OCI-LY3 (cell line): Measurements from ENCODE around the gene FBXO48.

Experiments used
- H2AFZ ChIP-seq: fragments of 200-600, 300-600 bp; shearing (Covaris generic); 2 replicates; pipeline ENCODE4 v1.6.0; 2014; ENCODE audit warnings: antibody characterized with exemption, low read depth, low read length
- H3K27ac ChIP-seq: fragments of 200-600, 300-600 bp; sonication (generic); 2 replicates; pipeline ENCODE4 v1.5.1; 2014; ENCODE audit warnings: mild to moderate bottlenecking, low read length, moderate library complexity, mixed read lengths
- H3K27me3 ChIP-seq: fragments of 200-600, 300-600 bp; sonication (generic); 2 replicates; pipeline ENCODE4 v1.6.1; 2014; ENCODE audit warnings: low read depth, low read length, mixed read lengths
- H3K36me3 ChIP-seq: fragments of 200-600, 300-600 bp; sonication (generic); replicated peaks from 2 replicates; pipeline ENCODE3; 2014; ENCODE audit warnings: low read depth, low read length, mixed read lengths
- H3K4me1 ChIP-seq: fragments of 300-600, 200-600 bp; sonication (generic); 2 replicates; pipeline ENCODE4 v1.6.1; 2014; ENCODE audit warnings: low read length, mixed read lengths
- H3K4me2 ChIP-seq: fragments of 200-600, 300-600 bp; sonication (generic); 2 replicates; pipeline ENCODE4 v1.6.1; 2014; ENCODE audit warnings: low read length, mixed read lengths
- H3K4me3 ChIP-seq: fragments of 300-600, 200-600 bp; sonication (generic); 2 replicates; pipeline ENCODE4 v1.5.1; 2014; ENCODE audit warnings: antibody characterized with exemption, mild to moderate bottlenecking, low read length, moderate library complexity
- H3K79me2 ChIP-seq: fragments of 300-600, 200-600 bp; shearing (Covaris generic); 2 replicates; pipeline ENCODE4 v1.6.1; 2014; ENCODE audit warnings: mild to moderate bottlenecking, low read length, mixed read lengths
- H3K9ac ChIP-seq: fragments of 300-600, 200-600 bp; shearing (Covaris generic); 2 replicates; pipeline ENCODE4 v1.6.0; 2014; ENCODE audit warnings: mild to moderate bottlenecking, low read length, moderate library complexity
- H3K9me3 ChIP-seq: fragments of 200-600, 300-600 bp; shearing (Covaris generic); 2 replicates; pipeline ENCODE4 v1.6.1; 2014; ENCODE audit warnings: low read length, mixed read lengths; ENCODE audit not compliant: insufficient read depth
- H4K20me1 ChIP-seq: fragments of 200-600, 300-600 bp; sonication (generic); 2 replicates; pipeline ENCODE4 v1.6.1; 2016; ENCODE audit warnings: low read length, mixed read lengths; ENCODE audit not compliant: insufficient read depth
- EZH2phosphoT487 ChIP-seq: fragments of 200-600 bp; shearing (Covaris generic); IDR thresholded peaks from 2 replicates; pipeline ENCODE4 v1.6.1; 2018; ENCODE audit warnings: antibody characterized with exemption, mixed run types, low read depth
- TF ChIP-seq, protein P1 (sequence below): fragments of 200-600, 300-600 bp; sonication (generic); IDR thresholded peaks from 2 replicates; pipeline ENCODE4 v1.5.1; 2014; ENCODE audit warnings: antibody characterized with exemption, low read length, low read depth

The FBXO48 gene

DNA sequence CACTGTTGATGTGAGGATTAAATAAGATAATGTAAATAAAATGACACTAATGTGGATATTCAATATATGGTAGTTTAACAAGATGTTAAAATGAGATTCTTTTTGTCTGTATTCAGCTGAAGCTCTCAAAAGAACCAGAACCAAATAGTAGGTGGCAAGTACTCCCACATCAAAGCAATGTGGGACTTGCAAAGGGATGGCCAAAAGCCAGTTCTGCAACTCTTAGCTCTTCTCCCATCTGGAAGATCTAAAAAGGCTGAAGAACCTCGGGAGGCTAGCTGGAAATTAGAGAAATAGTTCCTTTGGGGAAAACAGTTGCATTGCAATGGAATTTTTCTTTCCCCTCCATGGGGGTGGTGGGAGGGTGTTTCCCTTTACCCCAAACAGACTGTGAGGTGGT lies 48.7 kb downstream of the FBXO48 start:
- peaks cover 22% of the 10 kb centered on the region for H3K4me1 ChIP-seq
- no peak overlapping the region for H3K27ac ChIP-seq
- H3K36me3 ChIP-seq, result no peaks in the 10 kb centered on the region
- no peaks in the 10 kb centered on the region for H3K9me3 ChIP-seq
- no peaks in the 10 kb centered on the region for H4K20me1 ChIP-seq
- H3K4me2 ChIP-seq, result no peak overlapping the region
- H3K4me3 ChIP-seq, result no peak overlapping the region
- no peaks in the 10 kb centered on the region for H3K27me3 ChIP-seq
- TF ChIP-seq EZH2phosphoT487, result no peak
- TF ChIP-seq, protein P1, sequence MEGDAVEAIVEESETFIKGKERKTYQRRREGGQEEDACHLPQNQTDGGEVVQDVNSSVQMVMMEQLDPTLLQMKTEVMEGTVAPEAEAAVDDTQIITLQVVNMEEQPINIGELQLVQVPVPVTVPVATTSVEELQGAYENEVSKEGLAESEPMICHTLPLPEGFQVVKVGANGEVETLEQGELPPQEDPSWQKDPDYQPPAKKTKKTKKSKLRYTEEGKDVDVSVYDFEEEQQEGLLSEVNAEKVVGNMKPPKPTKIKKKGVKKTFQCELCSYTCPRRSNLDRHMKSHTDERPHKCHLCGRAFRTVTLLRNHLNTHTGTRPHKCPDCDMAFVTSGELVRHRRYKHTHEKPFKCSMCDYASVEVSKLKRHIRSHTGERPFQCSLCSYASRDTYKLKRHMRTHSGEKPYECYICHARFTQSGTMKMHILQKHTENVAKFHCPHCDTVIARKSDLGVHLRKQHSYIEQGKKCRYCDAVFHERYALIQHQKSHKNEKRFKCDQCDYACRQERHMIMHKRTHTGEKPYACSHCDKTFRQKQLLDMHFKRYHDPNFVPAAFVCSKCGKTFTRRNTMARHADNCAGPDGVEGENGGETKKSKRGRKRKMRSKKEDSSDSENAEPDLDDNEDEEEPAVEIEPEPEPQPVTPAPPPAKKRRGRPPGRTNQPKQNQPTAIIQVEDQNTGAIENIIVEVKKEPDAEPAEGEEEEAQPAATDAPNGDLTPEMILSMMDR, result no peak
- no peaks in the 10 kb centered on the region for H3K79me2 ChIP-seq
- no peak overlapping the region for H3K9ac ChIP-seq
- no peak overlapping the region for H2AFZ ChIP-seq

DNA sequence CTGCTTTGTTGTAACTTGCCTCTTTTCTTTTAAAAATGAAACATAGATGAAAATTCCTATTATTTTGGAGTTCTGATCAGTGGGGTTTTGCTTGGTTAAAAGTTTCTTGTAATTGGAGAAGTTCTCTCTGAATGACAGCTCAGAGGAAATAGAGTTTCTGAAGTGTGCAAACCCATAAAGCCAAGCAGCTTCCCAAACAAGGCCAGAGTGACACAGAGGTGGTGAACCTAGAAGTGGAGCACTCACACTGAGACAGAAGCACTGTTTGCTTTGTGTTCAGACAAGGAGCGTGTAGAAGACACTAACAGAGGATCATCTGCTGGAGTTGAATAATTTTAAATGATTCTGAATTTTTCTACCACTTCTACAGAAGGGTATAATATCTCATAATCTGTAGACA lies 49.2 kb downstream of the FBXO48 start:
- no peak for TF ChIP-seq EZH2phosphoT487
- TF ChIP-seq, protein P1, result no peak
- no peaks in the 10 kb centered on the region for H4K20me1 ChIP-seq
- no peak overlapping the region for H3K27ac ChIP-seq
- no peaks in the 10 kb centered on the region for H3K79me2 ChIP-seq
- H2AFZ ChIP-seq, result no peak overlapping the region
- no peaks in the 10 kb centered on the region for H3K36me3 ChIP-seq
- no peak overlapping the region for H3K9ac ChIP-seq
- no peak overlapping the region for H3K4me3 ChIP-seq
- peaks cover 18% of the 10 kb centered on the region for H3K4me1 ChIP-seq
- H3K27me3 ChIP-seq, result no peaks in the 10 kb centered on the region
- H3K4me2 ChIP-seq, result 0 out of 2 replicates have a peak overlapping the region, but pooled peaks have one; percentile 1
- no peaks in the 10 kb centered on the region for H3K9me3 ChIP-seq

DNA sequence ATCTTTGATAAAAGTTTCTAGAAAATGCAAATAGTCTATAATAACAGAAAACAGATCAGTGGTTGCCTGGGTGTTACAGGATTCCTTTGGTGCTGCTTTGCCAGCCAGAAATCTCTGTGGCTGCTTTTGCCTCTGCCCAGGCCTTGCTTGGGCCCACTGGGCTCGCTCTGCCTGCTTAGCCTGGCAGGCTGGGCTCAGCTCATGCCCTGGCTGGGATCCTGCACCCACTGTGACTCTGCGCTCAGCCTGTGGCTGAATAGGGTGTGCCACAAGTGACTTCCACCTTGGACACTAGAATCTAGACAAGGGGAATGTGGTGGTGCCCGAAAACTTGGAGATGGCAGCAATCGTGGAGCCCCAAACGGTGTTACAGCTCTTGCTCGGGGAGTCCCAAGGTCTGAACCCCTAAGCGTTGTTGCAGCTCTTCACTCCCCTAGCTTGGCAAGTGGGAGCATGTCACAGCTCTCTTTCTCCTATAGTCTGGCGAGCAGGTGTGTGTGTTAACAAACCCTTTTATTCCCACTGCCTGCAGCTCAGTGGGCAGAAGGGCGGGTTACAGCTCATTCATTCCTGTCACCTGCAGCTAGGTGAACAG lies 50.9 kb downstream of the FBXO48 start:
- Histone ChIP-seq H3K27ac (no peak overlapping the region), H3K36me3 (no peaks in the 10 kb centered on the region), H4K20me1 (no peaks in the 10 kb centered on the region), H3K4me2 (no peak overlapping the region), H3K9me3 (no peaks in the 10 kb centered on the region), H3K4me1 (peaks cover 32% of the 10 kb centered on the region), H3K9ac (no peak overlapping the region), H3K79me2 (no peaks in the 10 kb centered on the region), H3K27me3 (no peaks in the 10 kb centered on the region), H3K4me3 (no peak overlapping the region), H2AFZ (no peak overlapping the region)
- no peak for TF ChIP-seq EZH2phosphoT487
- TF ChIP-seq, protein P1, result no peak

DNA sequence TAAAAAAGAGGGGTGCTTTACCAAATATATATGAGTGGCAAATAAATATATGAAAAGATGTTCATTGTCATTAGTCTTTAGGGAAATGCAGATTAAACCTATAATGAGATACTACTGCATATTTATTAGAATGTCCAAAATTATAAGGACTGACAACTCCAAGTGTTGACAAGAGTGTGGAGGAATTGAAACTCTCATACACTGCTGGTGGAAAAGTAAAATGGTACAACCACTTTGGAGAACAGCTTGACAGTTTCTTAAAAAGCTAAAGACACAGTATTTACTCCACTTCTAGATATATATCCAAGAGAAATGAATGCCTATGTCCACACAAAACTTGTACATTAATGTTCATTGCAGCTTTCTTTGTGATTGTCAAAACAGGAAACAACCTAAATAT lies 51.6 kb downstream of the FBXO48 start:
- H3K4me3 ChIP-seq, result no peak overlapping the region
- H3K4me2 ChIP-seq, result no peak overlapping the region
- H3K27me3 ChIP-seq, result no peaks in the 10 kb centered on the region
- no peak overlapping the region for H2AFZ ChIP-seq
- TF ChIP-seq, protein P1, result no peak
- H3K4me1 ChIP-seq, result peaks cover 33% of the 10 kb centered on the region
- no peaks in the 10 kb centered on the region for H4K20me1 ChIP-seq
- H3K36me3 ChIP-seq, result no peaks in the 10 kb centered on the region
- H3K9me3 ChIP-seq, result no peaks in the 10 kb centered on the region
- H3K27ac ChIP-seq, result no peak overlapping the region
- no peak overlapping the region for H3K9ac ChIP-seq
- H3K79me2 ChIP-seq, result no peaks in the 10 kb centered on the region
